Fibroblast of skin of right quadriceps (primary cell): ENCODE results near the gene HIRA.
"Not testable (repeated sequence)": the region's sequence is repeated elsewhere in the genome, so short reads cannot be mapped to it uniquely, and the experiment has no call there.

Source experiments
- DNase-seq: peaks from one replicate; pipeline ENCODE4 v3.0.0-alpha.2; 2013

Gene HIRA

DNA sequence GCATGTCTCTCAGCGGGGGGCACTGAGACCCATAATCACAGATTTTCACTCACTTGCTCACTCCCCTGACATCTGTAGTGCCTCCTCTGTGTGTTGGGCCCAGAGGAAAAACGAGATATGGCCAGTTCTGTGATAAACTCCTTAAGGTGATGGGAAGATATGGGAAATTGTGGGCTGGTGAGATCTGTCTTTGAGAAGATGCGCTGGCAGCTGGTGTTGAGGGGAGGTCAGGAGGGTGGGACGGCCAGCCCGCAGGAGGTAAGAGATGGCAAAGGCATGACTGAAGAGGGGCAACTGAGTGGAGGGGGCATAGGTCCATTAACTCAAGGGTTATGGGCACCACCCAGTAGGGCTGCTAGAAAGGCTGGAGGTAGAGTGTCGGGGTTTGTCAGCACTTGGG is 79.9 kb downstream of the HIRA start:
- DNase-seq: no peak

DNA sequence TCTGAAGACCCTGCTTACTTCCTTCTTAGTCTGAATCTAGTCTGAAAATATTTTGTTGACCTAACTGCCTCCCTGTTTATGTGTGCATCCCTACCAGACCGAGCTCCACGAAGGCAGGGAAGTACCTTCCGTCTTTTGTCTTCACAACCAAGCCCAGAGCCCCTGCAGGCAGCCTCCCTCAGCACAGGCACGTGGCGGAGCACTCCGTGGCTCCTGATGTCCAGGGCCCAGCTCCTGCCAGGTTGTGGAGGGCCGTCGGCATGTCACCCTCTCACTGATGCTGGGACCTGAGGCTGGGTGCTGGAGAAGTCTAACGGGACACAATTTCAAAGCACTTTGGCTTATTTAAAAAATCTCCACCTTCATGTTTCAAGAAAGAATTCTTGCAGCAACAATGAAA is 80.6 kb downstream of the HIRA start:
- DNase-seq: no peak

DNA sequence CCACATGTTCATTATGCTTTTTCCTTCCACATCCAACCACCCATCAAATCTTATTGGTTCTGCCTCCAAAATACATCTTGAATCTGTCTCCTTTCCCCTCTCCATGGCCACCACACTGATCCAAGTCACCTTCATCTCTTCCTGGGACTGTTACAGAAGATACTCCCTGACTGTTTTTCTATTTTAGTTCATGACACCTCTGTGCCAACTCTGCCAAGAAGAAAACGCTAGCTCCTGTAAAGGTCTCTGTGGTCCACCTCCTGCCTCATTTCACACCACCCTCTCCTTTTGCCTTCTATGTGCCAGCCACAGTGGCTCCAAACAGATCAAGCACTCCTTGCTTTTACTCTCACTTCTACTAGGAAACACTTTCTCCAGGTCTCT is 81.1 kb downstream of the HIRA start:
- DNase-seq: no peak

GRCh38 chr22:19349778-19350475 is 81.6 kb downstream of the HIRA start:
- no peak for DNase-seq

GRCh38 chr22:19346677-19347265 is 84.8 kb downstream of the HIRA start:
- no peak for DNase-seq

DNA sequence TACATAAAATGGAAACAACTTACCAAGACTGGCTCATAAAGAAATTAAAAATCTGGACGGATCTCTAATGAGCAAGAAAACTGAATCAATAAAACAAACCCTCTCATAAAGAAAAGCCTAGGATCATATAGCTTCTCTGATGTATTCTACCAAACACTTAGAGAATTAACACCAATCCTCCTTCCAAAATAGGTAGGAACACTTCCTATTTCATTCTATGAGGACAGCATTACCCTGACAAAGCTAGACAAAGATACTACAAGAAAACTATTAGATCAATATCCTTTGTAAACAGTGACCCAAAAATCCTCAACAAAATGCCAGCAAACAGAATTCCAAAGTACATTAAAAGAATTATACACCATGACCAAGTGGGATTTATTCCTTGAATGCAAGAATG is 87.1 kb downstream of the HIRA start:
- no peak for DNase-seq

GRCh38 chr22:19343470-19343869 is 88.1 kb downstream of the HIRA start:
- DNase-seq: no peak

DNA sequence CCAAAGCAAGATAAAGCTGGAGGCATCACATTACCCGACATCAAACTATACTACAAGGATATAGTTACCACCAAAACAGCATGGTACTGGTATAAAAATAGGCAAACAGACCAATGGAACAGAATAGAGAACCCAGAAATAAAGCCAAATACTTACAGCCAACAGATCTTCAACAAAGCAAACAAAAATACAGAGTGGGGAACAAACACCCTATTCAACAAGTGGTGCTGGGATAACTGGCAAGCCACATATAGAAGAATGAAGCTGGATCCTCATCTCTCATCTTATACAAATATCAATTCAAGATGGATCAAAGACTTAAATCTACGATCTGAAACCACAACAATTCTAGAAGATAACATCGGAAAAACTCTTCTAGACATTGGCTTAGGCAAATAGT is 90.0 kb downstream of the HIRA start:
- DNase-seq: no peak

DNA sequence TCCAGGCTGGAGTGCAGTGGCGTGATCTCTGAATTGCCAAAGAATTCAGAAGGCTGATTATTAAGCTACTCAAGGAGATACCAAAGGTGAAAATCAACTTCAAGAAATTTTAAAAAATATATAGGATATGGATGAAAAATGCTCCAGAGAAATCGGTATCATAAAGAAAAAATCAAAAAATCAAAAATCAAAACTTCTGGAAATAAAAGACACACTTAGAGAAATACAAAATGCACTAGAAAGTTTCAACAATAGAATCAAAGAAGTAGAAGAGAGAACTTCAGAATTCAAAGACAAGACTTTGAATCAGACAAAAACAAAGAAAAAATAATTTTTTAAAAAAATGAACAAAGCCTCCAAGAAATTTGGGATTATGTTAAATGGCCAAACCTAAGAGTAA is 94.4 kb downstream of the HIRA start:
- DNase-seq: no peak

DNA sequence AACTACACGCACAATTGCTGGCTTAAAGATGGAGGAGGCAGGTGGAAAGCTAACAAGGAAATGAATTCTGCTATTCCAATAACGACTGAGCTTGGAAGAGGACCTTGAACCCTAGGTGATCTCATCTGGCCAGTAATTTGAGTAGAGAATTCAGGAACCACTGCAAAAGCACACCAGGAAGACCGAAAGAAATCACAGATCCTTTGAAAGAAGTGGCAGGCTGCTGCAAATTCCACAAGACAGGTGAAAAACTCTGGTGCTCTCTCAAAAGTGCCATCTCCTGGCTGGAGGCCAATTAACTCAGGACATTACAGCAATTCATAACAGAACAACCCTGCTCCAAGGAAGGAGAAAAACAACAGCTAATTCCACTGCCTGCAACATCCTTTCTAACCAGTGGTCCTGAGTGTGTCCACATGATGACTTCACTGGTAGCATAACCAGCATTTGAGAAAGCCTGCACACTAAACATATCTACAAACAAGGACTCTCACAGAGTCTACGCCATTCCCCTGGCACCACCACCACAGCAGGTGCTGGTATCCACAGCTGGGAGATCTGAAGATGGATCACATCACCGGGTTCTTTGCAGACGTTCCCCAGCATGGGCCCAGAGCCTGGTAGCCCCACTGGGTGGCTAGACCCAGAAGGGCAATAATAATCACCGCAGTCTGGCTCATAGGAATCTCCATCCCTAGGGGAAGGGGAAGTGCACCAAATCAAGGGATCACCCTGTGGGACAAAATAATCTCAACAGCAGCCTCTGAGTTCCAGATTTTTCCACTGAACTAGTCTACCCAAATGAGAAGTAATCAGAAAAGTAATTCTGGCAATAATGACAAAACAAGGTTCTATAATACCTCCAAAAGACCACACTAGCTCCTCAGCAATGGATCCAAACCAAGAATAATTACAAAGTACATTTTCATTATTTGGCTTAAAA is 95.1 kb downstream of the HIRA start:
- DNase-seq: no peak

DNA sequence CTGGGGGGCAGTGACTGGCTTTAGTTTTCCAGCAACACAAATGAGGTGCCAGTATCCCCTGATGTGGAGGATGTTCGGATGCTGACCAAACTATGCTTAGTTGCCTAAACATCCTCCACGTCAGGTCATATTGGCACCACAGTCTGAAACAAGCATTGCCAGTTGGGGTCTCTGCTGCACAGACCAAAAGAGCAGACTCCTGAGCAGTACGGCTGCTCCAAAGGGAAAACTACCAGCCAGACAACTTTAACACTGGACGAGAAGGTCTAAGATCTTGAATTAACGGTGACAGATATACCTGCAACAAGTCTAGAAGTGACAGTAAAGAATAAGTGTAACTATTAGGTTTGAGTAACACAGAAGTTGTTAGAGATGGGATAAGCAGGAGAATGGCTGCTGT is 99.6 kb downstream of the HIRA start:
- DNase-seq: no peak

- DNase-seq: no peak
These were observed 100.1 kb downstream of the HIRA start for GRCh38 chr22:19331474-19331873.

DNA sequence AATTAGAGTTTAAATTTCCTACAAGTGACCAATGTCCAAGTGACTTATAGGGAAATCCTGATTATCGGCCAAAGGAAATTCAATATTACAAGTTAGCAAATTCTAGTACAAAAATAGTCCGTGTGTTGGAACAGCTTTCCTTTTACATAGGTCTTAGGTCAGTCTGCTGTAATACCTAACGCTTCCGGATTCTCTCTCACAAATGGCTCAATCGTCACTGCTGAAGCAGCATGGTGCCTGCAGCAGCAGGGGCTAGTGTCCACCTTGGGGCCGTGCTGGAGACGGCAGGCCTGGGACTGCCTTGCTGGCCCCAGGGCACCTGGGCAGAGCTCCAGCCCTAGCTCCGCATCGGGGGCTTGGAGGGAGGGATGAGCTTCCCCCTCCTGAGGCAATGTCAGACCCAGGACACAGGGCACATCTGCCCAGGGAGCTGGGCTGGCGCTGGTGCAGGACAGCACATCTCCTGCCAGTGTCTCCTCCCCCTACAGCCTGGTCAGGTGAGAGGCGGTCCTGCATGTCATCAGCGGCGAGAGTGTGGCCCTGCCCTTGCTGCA is 100.6 kb downstream of the HIRA start:
- DNase-seq: no peak

DNA sequence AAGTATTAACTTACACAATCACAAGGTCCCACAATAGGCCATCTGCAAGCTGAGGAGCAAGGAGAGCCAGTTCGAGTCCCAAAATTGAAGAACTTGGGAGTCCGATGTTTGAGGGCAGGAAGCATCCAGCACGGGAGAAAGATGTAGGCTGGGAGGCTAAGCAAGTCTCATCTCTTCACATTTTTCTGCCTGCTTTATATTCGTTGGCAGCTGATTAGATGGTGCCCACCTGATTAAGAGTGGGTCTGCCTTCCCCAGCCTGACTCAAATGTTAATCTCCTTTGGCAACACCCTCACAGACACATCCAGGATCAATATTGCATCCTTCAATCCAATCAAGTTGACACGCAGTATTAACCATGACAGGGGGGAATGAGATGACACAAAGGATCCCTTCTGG is 101.3 kb downstream of the HIRA start:
- DNase-seq: not testable (repeated sequence)

DNA sequence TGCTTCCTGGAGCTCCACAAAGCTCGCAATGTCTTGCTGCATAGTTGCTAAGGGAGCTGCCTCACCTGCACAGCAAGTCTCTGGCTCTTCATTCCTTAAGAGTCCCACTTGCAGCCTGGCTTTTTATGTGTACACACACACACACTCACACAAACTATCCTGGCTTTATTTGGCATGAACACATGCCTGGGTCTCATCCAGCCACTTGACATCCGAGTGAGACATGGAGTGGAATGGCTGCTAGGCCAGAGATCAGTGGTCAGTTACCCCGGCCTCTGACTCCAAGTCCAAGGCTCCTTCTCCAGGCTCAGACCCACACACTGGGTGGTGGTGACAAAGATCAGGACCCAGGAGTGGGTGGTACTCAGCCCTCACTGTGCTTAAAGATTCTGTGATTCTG is 102.1 kb downstream of the HIRA start:
- no peak for DNase-seq

DNA sequence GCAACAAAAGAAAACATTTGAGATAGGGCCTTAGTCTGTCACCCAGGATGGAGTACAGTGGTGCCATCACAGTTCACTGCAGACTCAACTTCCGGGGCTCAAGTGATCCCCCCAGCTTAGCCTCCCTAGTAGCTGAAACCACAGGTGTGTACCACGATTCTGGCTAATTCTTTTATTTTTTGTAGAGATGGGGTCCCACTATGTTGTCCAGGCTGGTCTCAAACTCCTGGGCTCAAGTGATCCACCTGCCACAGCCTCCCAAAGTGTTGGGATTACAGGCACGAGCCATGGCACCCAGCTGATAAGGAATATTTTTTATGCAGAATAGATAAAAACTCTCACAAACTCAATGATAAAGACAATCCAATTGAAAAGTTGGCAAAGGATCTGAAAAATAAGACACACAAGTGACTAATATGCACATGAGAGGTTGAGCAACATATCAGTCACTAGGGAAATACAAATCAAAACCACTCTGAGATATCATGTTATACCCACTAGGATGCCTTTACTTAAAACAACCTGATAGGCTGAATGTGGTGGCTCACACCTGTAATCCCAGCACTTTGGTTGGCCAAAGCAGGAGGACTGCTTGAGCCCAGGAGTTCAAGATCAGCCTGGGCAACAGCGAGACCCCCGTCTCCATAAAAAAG is 106.1 kb downstream of the HIRA start:
- no peak for DNase-seq

DNA sequence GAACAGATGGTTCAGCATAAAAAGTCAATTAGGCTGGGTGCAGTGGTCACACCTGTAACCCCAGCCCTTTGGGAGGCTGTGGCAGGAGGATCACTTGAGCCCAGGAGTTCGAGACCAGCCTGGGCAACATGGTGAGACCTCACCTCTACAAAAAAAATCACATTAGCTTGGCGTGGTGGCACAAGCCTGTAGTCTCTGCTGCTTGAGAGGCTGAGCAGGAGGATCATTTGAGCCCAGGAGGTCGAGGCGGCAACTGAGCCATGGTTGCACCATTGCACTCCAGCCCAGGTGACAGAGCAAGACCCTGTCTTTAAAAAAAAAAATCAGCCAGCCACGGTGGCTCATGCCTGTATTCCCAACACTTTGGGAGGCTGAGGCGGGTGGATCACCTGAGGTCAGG is 108.1 kb downstream of the HIRA start:
- DNase-seq: not testable (repeated sequence)

DNA sequence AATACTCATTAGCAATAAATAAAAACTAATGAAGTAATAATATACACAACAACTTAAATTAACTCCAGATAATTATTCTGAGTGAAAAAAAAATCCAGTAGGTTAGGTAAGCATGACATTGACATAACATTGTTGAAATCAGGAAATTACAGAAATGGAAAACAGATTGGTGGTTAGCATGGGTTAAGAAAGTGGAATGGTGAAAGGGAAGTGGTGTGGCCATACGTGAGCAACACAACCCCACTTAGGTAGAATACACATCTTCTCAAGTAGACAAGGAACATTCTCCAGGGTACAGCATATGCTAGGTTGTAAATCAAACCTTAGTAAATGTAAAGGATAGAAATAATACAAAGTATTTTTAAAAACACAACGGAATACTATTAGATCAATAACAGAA is 109.8 kb downstream of the HIRA start:
- no peak for DNase-seq

- not testable (repeated sequence) for DNase-seq
These were observed 111.4 kb downstream of the HIRA start for GRCh38 chr22:19320136-19320535.

DNA sequence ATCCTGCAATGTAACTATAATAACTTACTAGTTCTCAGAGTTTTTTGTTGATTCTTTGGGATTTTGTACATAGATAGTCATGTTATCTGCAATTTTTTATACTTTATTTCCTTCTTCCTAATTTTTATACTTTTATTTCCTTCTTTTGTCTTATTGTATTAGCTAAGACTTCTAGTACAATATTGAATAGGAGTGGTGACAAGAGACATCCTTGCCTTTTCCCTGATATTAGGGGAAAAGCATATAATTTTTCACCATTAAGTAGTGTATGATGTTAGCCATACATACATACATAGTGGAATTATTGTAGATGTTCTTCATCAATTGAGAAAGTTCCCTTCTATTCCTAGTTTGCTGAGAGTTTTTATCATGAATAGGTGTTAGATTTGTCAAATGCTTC is 112.3 kb downstream of the HIRA start:
- DNase-seq: no peak

DNA sequence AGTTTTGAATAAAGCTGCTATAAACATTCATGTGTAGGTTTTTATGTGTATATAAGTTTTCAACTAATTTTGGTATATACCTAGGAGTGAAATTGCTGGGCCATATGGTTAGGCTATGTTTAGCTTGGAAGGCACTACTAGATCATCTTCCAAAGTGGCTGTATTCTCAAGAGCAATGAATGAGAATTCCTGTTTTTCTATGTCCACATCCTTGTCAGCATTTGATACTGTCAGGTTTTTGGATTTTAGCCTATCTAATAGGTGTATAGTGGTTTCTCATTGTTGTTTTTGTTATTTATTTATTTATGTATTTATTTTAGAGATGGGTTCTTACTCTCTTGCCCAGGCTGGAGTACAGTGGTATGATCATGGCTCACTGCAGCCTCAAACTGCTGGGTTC is 113.7 kb downstream of the HIRA start:
- DNase-seq: no peak

DNA sequence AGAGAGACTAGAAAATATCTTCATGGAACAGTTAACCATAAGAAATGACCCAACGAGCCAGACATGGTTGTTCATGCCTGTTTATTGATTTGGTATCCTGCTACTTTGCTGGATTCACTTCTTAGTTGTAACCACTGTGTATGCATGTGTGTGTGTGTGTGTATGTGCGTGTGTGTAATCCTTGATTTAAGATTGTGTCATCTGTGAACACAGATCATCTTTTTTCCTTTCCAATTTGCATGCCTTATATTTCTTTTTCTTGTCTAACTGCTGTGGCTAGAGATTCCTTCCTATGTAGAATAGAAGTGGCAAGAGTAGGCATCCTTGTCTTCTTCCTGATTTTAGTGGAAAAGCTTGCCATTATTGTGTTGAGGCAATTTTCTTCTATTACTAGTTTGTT is 123.7 kb downstream of the HIRA start:
- no peak for DNase-seq

DNA sequence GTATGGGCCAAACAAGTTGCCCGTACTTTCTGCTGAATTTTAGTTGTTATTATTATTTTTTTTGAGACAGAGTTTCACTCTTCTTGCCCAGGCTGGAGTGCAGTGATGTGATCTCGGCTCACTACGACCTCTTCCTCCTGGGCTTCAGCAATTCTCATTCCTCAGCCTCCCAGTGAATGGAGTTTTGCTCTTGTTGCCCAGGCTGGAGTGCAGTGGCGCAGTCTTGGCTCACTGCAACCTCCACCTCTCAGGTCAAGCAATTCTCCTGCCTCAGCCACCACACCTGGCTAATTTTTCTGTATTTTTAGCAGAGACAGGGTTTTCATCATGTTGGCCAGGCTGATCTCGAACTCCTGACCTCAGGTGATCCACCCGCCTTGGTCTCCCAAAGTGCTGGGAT is 125.0 kb downstream of the HIRA start:
- DNase-seq: not testable (repeated sequence)
